ENCODE results near the gene FAM20B. TPM values are rescaled to one million over a fixed set of nuclear protein-coding genes. Genes with fewer than 3 reads are reported as not detected.

The FAM20B gene
- total RNA-seq, 2 experiments from 2014 or later = 12.1 to 12.9 TPM

GRCh38 chr1:179081687-179082332 lies 56.1 kb downstream of the FAM20B start, which contains the start of gene TOR3A:
Gene TOR3A, plus strand, starts transcription at chr1:179082070. Its CDS starts 59 bp downstream, at chr1:179082129.
- peaks cover 32% of the 10 kb centered on the region for H3K4me1 ChIP-seq (ENCODE audit: insufficient read depth, low read length)

GRCh38 chr1:179082333-179082998 lies 56.8 kb downstream of the FAM20B start:
- Mint-ChIP-seq H3K4me3 (peak overlapping the region; percentile 99), H3K4me1 (ENCODE audit: low read depth) (peaks cover 32% of the 10 kb centered on the region)
- ATAC-seq (ENCODE audit: poor library complexity) = peak; percentile 23

More at GRCh38 chr1:179081687-179082332, 56.1 kb downstream of the FAM20B start, which contains the start of gene TOR3A:
- Mint-ChIP-seq H3K4me1 (ENCODE audit: low read depth) (peaks cover 32% of the 10 kb centered on the region), H3K4me3 (peak within 1 kb of the TSS; percentile 99), H3K27me3 (no peaks in the 10 kb centered on the region), H3K9me3 (no peaks in the 10 kb centered on the region), H3K27ac (peak within 1 kb of the TSS; percentile 92), H3K36me3 (ENCODE audit: low read depth) (peaks cover 17% of the 10 kb centered on the region)
- DNase-seq (peak; percentile 54 to 86 (median 74)), ATAC-seq (ENCODE audit: poor library complexity) (peak; percentile 32)
- Histone ChIP-seq H3K27ac (ENCODE audit: low read depth in 1 of 2, low read length in 2 of 2) (peak within 1 kb of the TSS; percentile 68 to 81), H3K36me3 (ENCODE audit: insufficient read depth, low read length) (peaks cover 15% of the 10 kb centered on the region), H3K9me3 (ENCODE audit: control insufficient read depth in 1 of 2, insufficient read depth in 1 of 2, low read length in 2 of 2) (no peaks in the 10 kb centered on the region), H3K4me3 (ENCODE audit: low read length) (peak within 1 kb of the TSS; percentile 82), H3K27me3 (ENCODE audit: control insufficient read depth in 1 of 2, insufficient read depth in 2 of 2, low read length in 2 of 2) (no peaks in the 10 kb centered on the region)
- POLR2A ChIA-PET = interaction anchor here (1.0 to 4.3 kb wide), 9 partner anchors 10 to 546 kb away, joined by 3 to 27 read pairs (median 3); partner anchors contain the start of genes AXDND1 and SOAT1
- CTCF ChIA-PET = interaction anchor here (1.6 kb wide), 1 partner anchor 733 kb away, joined by 7 read pairs; no protein-coding TSS in a partner anchor
- no peak for TF ChIP-seq CTCF (IDR thresholded peaks at IDR 0.05)
- intact Hi-C loops (cut with DNase I, micrococcal nuclease) = loop anchor here (2.0 to 5.0 kb wide), 11 partner anchors 40 to 730 kb away; partner anchors contain the start of genes FAM20B (in 1 of the 2) and SOAT1 (in 1 of the 2)

More at GRCh38 chr1:179082333-179082998, 56.8 kb downstream of the FAM20B start:
- Mint-ChIP-seq H3K9me3 (no peaks in the 10 kb centered on the region), H3K27me3 (no peaks in the 10 kb centered on the region), H3K27ac (peak overlapping the region; percentile 92), H3K36me3 (ENCODE audit: low read depth) (peaks cover 22% of the 10 kb centered on the region)
- Histone ChIP-seq H3K4me1 (ENCODE audit: insufficient read depth, low read length) (peaks cover 32% of the 10 kb centered on the region), H3K4me3 (ENCODE audit: low read length) (peak overlapping the region; percentile 82), H3K27ac (ENCODE audit: low read depth in 1 of 2, low read length in 2 of 2) (peak overlapping the region in 1 of 2 donors; percentile 68), H3K36me3 (ENCODE audit: insufficient read depth, low read length) (peaks cover 17% of the 10 kb centered on the region), H3K27me3 (ENCODE audit: control insufficient read depth in 1 of 2, insufficient read depth in 2 of 2, low read length in 2 of 2) (no peaks in the 10 kb centered on the region), H3K9me3 (ENCODE audit: control insufficient read depth in 1 of 2, insufficient read depth in 1 of 2, low read length in 2 of 2) (no peaks in the 10 kb centered on the region)
- DNase-seq = peak; percentile 4 to 56 (median 20)
- intact Hi-C loops (cut with DNase I, micrococcal nuclease) = loop anchor here (5.0 kb wide), 3 partner anchors 40 to 730 kb away; partner anchors contain the start of gene FAM20B (in 1 of the 2)
- ChIA-PET POLR2A (interaction anchor here (1.2 to 4.3 kb wide), 5 partner anchors 9 to 283 kb away, joined by 3 to 27 read pairs (median 6); partner anchors contain the start of genes AXDND1 and SOAT1), CTCF (interaction anchor here (1.2 kb wide), 1 partner anchor 111 kb away, joined by 3 read pairs; no protein-coding TSS in a partner anchor)
- TF ChIP-seq CTCF (IDR thresholded peaks at IDR 0.05) = no peak

Measured in CD4-positive, alpha-beta T cell (primary cell).